HG03342 (cell line): Measurements from ENCODE around the gene NKAPL.

Experiments
- ATAC-seq: cut with Tn5 transposase; IDR thresholded peaks from one replicate; pipeline ENCODE4 v1.9.1; 2021; ENCODE audit warnings: mild to moderate bottlenecking, moderate library complexity; ENCODE audit not compliant: unreplicated experiment

NKAPL gene

DNA sequence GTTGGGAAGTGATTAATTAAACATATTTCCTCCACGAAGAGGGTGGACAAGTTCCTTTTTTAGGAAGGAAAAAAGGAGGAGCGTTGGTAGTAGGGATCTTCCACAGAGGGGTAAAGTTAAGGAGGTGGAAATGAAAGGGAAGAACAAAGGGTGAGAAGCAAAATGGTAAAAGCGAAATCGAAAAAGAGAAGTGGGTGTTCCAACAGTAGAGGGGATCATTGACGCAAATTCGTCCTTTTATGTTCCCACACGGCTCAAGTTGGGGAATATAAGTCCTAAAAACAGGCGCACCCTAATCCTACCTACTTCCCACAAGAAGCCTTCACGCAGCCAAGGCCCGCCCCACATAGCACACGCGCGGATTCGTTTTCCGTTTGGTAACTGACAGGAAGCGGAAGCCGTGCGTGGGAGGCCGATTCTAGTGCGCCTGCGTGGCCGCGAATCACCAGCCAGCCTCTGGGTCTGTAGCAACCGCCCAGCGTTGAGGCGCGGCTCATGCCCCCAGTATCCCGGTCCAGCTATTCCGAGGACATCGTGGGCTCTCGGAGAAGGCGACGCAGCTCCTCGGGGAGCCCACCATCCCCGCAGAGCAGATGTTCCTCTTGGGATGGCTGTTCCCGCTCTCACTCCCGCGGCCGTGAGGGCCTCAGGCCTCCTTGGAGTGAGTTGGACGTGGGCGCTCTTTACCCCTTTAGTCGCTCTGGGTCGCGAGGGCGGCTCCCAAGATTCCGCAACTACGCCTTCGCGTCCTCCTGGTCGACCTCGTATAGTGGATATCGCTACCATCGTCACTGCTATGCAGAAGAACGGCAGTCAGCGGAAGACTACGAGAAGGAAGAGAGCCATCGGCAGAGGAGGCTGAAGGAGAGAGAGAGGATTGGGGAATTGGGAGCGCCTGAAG is at the start of gene NKAPL:
NKAPL (plus strand) TSS at position 421 of the 901 bp plus-strand sequence; CDS start at position 496, 75 bp downstream.
- ATAC-seq = no peak

DNA sequence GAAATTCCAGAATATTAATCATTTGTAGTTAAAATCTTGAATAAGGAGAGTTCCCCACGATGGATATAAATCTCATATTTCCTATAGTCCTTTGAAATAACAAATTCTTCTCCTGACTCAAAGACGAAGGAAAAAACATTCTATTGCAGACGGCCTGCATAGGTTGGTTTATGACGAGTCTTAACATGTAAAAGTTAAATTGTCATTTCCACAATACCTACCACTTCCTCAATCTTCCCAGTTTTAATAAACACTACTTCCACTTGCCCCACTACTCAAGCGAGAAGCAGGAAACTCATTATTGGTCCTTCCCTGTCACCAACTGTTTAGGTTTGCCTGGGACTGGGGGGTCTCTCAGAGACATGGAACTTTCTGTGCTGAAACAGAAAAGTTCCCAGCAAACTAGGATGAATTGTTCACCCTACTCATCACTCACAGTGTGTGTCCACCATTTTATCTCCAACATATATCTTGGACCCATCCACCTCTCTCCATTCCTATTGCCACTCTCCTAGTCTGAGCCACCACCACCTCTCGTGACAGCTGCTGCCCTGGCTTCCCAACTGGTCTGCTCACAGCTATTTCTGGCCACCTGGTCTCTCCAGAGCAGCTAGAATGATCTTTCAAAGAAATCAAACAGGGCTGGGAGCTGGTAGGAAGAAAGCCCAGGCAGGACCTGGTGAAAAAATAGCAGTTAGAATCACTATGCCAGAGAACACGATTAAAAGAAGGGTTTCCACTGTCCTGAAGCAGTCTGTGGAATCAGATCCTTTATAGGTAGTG is 49.2 kb upstream of the NKAPL start:
- no peak for ATAC-seq

DNA sequence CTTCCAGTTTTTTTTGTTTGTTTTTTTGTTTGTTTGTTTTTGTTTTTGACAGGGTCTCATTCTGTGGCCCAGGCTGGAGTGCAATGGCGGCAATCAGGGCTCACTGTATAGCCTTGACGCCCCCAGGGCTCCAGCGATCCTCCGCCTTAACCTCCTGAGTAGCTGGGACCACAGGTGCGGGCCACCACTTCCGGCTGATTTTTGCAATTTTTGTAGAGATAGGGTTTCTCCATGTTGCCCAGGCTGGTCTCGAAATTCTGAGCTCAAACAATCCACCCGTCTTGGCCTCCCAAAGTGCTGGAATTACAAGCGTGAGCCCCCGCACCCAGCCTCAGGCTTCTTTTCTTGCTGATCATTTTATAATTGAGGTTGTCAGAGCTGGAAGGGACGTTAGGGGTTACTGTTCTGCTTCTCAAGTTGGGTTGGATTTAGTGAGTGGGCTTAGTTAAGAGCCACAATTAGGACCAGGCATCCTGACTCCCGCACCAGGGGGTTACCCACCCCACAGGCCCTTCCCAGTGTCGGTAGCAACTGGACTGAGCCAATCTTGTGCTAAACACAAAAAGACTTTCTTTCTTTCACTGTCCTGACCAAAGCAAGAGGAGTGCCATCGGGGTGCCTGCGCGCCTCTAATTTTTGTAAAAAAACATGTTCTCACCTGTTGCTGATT is 47.1 kb upstream of the NKAPL start:
- peak; percentile 31 for ATAC-seq

DNA sequence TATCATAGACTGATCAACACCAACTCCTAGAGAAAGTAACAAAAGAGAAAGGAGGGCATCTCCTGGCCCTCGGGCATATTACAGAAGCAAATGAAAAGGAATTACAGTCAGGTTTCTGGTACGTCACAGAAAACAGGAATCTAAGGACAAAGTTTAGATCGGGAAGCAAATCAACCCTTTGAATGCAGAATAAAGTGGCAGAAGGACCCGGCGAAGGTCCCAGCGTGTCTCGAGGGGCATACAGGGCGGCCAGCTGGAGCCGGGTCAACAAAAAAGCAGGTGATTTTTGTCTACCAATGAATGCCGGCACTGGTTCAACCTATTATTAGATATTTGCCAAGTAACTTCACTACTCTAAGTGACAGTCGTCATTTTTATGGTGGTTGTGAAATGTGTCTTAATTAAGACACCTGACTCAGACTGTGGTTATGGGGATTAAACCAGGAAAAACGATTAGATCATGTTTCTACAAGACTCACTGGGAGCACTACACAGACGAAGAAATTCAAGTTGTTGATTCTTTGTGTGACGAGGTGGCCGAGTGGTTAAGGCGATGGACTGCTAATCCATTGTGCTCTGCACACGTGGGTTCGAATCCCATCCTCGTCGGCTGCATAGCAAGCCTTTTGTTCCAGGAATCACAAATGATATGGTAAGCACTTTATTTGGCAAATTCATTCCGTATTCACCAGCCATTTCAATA is 46.4 kb upstream of the NKAPL start:
- ATAC-seq = peak; percentile 65

DNA sequence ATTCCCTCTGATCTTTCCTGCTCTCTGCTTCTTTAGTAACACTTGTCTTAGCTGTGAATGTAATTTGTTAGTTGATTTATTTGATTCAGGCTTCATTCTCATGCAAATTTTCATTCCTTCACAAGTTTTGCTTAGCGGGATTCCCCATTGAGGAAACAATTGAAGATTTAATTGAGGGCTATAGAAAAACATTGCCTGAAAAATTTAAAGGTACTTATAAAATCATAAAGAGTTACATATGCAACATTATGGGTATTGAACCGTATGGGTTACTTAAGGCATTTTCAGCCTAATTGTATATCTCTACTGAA is 45.9 kb upstream of the NKAPL start:
- no peak for ATAC-seq

DNA sequence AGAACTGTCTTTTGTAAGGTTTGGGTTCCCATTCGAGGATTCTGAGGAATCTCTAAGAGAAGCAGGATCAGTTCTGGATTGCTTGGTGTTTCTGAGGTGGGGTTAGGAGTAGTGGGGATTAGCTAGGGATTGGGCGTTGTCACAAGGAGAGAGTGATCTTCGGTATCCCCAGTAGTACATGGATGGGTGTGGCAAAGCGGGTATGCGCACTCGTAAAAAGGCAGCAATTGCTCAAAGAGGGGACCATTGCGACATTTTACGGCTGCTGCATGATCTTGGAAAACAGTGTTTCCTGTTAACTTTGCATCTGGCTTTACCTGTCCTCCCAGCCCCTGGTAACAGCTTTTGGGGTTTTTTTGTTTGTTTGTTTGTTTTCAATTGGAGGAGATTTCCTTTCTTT is 43.7 kb upstream of the NKAPL start:
- no peak for ATAC-seq

DNA sequence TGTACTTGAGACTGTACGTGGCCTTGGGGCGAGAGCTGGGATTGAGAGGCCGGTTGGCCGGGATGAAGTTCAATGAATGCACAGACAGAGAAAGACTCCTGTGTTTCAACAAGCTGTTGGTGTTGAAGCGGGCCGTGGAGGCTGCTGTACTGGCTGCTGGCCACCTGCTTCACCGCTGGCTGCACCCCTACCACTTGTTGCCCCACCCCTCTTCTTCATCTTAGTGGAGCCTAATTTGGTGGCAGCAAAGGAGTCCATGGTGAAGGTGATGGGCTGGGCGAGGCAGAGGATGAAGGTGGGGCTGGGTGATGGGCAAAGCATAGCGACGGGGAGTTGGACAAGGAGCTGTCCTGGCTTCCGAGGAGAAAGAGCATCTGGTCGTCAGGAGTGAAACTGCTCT is 41.2 kb upstream of the NKAPL start:
- no peak for ATAC-seq

DNA sequence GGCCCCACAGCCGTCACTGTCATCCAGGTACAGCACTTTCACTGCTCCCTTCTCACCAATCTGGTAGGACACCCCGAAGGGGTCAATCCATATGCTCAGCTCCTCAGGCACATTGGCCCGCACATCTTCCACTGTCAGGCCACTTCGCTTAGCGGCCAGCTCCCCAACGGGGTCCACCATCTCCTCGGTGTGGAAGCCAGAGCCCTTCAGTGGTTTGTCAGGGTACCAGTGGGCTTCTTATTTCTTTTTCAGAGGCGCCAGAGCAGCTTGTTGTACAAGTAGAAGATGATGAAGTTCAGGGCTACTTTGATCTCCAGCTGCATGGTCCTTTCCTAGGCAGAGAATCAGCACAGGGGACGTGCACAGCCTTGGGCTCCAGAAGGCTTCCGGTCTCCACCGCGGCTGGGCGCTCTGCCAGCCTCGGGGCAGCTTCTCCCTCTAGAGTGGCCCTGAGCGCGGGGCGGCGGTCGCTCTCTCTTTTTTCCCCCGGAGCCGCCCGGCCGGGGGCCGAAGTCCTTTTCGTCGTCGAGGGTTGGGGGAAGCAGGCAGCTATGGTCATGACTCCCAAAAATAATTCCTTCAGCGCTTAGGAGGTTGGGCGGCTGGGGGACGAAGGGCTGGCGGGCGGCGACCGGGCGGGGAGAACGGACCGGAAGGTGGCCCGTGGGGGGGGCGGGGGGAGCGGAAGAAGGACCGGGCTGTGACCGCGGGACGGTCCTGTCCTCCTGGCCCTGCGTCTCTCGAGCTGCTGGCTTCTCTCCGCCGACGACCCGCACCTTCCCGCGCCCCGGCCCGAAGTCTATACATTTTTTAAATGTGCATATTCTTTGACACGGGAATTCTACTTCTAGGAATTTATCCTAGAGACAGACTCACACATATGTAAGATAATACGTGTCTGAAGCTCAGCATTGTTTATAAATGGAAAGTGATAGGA is 40.5 kb upstream of the NKAPL start:
- ATAC-seq = peak; percentile 47

DNA sequence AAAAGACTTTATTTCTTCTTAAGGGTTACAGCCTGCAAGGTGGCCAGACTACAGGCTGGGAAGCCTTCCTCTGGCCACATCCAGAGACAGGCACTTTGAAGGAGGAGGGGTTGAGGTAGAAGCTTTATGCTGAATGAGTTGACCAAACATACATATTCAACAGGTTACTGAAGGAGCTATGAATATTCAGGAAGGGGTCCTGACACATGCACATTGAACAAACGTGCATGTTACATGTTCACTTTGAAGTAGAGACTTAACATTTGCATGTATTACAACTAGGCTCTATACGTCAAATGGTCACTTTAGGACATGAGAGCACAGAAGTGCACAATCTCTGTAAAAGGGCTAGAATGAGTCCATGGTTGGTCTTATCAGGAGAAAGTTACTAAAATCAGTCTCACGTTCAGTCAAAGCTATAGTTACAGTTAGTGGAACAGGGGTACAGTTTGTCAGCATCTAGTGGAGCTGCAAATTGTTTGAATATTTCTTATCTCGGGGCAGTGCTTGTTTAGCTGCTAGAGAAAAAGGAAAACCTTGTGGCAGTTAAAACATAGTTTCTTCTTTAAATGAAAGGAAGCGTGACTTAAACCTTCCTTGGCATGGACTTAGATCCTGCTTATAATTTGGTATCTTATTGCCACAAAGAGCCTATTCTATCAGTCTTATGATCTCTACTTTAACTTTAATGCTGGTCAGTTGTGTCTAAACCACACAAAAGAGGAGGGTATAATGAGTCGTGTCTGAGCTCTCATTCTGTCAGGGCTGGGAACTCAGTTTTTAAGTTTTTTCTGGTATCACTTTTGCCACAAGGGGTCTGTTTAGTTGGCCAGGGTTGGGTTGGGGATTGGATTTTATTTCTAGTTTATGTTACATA is 38.6 kb upstream of the NKAPL start:
- no peak for ATAC-seq

DNA sequence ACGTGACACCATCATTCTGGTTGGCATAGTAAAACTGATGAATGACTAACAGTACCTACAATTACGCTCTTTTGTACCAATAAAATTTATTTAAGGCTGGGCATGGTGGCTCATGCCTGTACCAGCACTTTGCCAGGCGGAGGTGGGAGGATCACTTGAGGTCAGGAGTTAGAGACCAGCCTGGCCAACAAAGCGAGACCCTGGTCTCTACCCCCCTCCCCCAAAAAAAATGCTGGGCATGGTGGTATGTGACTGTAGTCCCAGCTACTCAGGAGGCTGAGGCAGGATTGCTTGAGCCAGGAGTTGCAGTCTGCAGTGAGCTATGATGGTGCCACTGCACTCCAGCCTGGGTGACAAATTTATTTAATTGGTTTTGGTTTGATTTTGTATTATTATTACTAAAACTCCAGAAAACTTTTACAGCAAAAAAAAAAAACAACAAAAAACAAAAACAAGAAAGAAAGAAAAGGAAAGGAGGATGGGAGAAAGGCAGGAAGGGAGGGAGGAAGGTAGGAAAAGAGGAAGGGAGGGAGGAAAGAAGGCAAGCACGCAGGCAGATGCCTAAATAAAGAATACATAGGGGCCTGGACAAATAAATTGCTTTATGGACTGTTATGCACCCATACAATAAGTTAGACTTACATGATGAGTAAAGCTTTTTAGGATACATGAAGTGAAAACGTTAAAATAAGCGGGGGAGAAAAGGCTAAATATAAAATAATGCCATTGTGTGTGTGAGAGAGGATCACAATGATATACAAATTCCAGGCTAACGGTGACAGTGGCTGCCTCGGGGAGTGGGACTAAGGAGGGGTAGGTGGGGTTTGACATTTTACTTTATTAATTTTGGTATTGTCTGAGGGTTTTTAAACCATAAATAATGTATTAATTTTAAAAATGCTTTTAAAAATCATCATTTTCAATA is 34.7 kb upstream of the NKAPL start:
- no peak for ATAC-seq

DNA sequence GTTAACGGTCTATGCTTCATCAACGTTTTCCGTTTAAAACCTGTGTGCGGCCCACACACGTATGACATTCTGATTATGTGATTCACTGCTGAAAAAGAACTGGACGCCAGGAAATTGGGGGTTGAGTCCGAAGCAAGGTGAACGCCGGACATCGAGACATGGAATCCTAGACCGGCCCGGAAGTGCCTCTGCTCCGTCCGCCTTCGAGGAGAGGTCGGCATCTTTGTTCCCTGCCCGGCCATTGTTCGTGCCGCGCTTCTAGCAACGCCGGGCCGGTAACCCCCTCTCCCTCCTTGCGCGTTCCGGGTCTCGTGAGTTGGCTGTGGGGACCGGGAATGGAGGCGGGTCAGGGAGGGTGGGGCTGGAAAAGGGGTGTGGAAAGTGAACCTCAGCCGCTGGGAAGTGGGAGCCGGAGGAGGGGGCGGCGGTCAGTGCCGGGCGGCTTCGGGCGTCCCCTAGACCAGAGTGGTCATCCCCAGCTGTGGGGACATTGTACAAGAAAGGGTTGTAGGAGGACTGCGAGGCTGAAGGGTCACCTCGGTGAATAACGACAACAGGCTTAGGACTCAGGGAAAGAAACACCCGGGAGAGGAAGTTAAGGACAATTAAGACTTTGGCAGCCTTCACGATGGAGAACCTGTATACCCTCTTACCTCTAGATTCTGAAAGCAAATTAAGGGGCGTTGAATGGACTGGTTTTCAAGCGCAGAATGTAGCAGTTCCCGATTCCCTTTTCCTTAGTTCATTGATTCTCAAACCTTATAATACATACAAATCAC is 33.9 kb upstream of the NKAPL start, which contains the start of gene ZSCAN9:
ZSCAN9 (plus strand) TSS at position 220 of the 779 bp plus-strand sequence. CDS start 1,810 bp downstream, outside the sequence.
- peak; percentile 92 for ATAC-seq

DNA sequence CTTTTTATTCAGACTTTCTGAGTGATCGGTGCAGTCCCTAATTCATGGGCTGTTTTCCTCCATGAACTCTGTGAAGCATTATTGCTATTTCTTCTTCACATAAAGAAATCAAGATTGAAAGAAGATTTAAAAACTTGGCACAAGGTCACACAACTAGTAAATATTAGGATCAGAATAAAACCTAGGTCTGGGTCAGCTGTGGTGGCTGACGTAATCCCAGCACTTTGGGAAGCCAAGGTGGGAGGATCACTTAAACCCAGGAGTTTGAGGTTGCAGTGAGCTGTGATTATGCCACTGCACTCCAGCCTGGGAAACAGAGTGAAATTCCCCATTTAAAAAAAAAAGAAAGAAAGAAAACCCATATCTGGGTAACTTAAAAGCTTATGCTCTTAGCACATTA is 32.6 kb upstream of the NKAPL start:
- no peak for ATAC-seq

DNA sequence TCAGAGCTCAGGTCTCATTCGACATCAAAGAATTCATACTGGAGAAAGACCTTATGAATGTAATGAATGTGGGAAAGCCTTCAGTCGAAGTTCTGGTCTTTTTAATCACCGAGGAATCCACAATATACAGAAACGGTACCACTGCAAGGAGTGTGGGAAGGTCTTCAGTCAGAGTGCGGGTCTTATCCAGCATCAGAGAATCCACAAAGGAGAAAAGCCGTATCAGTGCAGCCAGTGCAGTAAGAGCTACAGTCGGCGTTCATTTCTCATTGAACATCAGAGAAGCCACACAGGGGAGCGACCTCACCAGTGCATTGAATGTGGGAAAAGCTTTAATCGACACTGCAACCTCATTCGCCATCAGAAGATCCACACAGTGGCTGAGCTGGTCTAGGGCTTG is 26.3 kb upstream of the NKAPL start:
- ATAC-seq = no peak

DNA sequence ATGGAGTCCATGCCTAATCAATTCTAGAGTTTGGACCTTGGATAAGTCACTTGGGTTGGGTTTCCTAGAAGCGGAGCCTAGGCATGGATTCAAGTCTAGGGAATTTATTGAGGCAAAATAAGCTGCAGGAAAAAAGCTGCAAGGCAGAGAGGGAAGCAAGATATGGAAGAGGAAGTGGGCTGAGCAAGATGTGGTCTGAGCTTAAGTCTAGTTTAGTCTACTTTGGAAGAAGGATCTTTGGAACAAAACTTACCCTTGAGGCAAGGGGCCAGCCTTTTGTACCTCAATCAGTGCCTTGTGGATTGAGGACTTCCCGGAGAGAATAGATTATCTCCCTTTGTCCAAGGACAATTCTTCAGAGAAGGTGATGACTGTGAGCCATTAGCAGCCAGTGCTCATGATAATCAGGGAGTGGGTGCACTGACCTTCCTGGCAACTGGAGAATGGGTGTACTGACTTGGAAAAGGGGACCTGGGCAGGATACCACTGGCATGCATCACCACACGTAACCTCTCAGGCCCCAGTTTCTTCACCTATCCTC is 23.1 kb upstream of the NKAPL start:
- ATAC-seq = no peak

DNA sequence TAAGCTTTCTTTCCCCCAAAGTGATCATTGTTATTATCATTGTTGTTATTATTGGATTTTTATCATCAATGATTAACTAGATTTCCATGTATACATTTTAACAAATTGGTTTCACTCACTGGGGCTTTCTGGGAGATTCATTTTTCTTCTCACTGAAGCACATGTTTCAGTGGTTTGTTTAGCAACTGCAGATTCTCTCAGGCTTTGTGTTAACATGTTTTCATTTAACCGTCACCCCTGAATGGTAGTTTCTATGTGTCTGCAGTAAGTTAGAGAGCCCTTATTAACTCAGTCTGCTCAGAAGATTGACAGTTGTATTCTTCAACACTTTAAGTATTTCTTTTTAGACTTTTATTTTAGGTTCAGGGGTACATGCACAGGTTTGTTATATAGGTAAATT is 19.5 kb upstream of the NKAPL start:
- peak; percentile 47 for ATAC-seq

DNA sequence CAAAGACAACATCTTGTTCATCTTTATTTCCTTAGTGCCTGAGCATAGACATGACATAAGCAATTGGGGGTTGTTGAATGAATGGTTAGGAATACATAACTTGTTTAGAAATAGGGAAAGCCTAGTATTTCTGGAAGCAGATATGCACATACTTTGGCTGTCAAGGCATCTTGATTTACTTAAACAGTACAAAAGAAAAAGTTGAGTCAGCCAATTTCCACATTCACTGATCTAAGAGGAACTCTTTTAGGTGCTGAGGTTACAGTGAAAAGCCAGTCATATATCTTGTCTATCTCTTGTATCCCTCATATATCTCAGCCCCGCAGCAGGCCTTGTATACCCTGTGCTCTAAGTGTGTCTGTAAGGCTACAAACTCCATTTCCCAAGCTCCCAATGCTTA is 18.6 kb upstream of the NKAPL start:
- ATAC-seq = no peak

DNA sequence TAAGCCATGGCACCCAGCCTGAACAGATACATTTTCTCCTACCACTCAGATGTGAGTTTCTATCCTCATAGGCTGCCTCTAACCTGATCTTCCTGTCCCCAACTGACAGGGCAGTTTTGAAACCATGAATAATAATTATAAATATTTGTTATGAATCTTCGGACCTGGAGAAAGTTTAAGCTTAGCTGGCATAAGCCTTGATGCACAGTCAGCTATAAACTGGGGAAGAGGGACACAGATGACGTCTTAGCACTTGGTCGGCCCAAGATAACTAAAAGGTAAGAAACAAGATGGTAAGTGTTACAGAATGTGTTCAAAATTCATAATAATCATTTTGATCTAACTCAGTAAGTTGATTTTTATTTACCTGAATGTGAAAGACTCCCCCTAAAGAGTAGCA is 15.2 kb upstream of the NKAPL start:
- ATAC-seq = no peak
